Amygdala (tissue), 56 donors: ENCODE measurements around the gene C19orf85.

ENCODE experiments used
- DNase-seq, 56 donors: peaks; one replicate each; lab custom pipeline; 2025; lab: John Stamatoyannopoulos, UW

The C19orf85 gene

GRCh38 chr19:55419624-55420236, 44.8 kb downstream of the C19orf85 start:
- DNase-seq = peak in 15 of 56 donors; percentile 6 to 69 (median 36)

- DNase-seq = peak in 2 of 56 donors; percentile 20 to 21
Observed at GRCh38 chr19:55419103-55419502, 45.4 kb downstream of the C19orf85 start.

GRCh38 chr19:55418185-55418584, 46.4 kb downstream of the C19orf85 start:
- peak in 39 of 56 donors; percentile 17 to 83 (median 39) for DNase-seq
